Bronchial epithelial cell (primary cell): Measurements from ENCODE around the gene ABCB11. TPM values are rescaled to one million over a fixed set of nuclear protein-coding genes. Genes with fewer than 3 reads are reported as not detected.

ENCODE experiments used
- DNase-seq: peaks from one replicate; pipeline ENCODE4 v3.0.0-alpha.2; 2010; ENCODE audit warnings: low read depth
- FAIRE-seq: peaks from 2 replicates; lab custom pipeline; 2011; peaks lifted over from hg19 to GRCh38; lab: Jason Lieb, UNC
- H3K27me3 ChIP-seq: 2 replicates; pipeline ENCODE4 v1.5.1; 2011; ENCODE audit warnings: low read length; ENCODE audit not compliant: control insufficient read depth, insufficient read depth
- H3K36me3 ChIP-seq: 2 replicates; pipeline ENCODE4 v1.5.1; 2011; ENCODE audit warnings: low read length; ENCODE audit not compliant: control insufficient read depth, insufficient read depth
- H3K4me3 ChIP-seq: 2 replicates; pipeline ENCODE4 v1.5.1; 2011; ENCODE audit warnings: mild to moderate bottlenecking, low read depth, low read length, control low read depth
- total RNA-seq: library from RNA; depleted of rRNA; stranded (reverse); fragments of >200 nt; gene quantifications from 2 replicates; pipeline ENCODE4 v1.2.1, GENCODE V29; 2014
- TF ChIP-seq, protein P1 (sequence below): IDR thresholded peaks from 2 replicates; pipeline ENCODE4 v1.5.1; 2011; ENCODE audit warnings: mild to moderate bottlenecking, moderate library complexity, low read length, control low read depth, inconsistent platforms; ENCODE audit not compliant: insufficient read depth, severe bottlenecking

The ABCB11 gene
- total RNA-seq, 1 donor from 2014 or later, result 0.26 TPM

GRCh38 chr2:169005994-169006393, 25.1 kb downstream of the ABCB11 start:
- Histone ChIP-seq H3K36me3 (no peaks in the 10 kb centered on the region), H3K27me3 (no peaks in the 10 kb centered on the region), H3K4me3 (no peak overlapping the region)
- TF ChIP-seq, protein P1, sequence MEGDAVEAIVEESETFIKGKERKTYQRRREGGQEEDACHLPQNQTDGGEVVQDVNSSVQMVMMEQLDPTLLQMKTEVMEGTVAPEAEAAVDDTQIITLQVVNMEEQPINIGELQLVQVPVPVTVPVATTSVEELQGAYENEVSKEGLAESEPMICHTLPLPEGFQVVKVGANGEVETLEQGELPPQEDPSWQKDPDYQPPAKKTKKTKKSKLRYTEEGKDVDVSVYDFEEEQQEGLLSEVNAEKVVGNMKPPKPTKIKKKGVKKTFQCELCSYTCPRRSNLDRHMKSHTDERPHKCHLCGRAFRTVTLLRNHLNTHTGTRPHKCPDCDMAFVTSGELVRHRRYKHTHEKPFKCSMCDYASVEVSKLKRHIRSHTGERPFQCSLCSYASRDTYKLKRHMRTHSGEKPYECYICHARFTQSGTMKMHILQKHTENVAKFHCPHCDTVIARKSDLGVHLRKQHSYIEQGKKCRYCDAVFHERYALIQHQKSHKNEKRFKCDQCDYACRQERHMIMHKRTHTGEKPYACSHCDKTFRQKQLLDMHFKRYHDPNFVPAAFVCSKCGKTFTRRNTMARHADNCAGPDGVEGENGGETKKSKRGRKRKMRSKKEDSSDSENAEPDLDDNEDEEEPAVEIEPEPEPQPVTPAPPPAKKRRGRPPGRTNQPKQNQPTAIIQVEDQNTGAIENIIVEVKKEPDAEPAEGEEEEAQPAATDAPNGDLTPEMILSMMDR, result no peak
- DNase-seq, result peak; percentile 81
- no peak for FAIRE-seq

- Histone ChIP-seq H3K36me3 (no peaks in the 10 kb centered on the region), H3K27me3 (no peaks in the 10 kb centered on the region), H3K4me3 (no peak overlapping the region)
- TF ChIP-seq, protein P1, result no peak
- DNase-seq, result no peak
- FAIRE-seq, result no peak
Observed at GRCh38 chr2:169005080-169005598, 26.0 kb downstream of the ABCB11 start.

DNA sequence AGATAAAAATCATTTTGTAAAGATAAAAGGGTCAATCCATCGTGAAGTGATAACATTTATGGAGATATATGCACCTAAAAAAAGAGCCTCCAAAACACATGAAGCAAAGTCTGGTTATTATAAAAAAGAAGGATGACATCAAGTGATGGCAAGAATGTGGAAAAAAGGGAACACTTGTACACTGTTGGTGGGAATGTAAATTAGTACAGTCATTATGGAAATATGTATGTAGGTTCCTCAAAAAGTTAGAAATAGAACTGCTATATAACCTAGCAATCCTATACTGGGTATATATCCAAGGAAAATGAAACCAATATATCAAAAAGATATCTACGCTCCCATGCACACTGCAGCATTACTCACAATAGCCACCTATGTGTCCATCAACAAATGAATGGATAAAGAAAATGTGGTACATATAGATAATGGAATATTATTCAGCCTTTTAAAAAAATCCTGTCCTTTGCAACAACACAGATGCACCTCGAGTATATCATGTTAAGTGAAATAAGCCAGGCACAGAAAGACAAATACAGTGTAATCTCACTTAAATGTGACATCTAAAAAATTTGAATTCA, 28.9 kb downstream of the ABCB11 start:
- DNase-seq (no peak), FAIRE-seq (no peak)

GRCh38 chr2:169001116-169001815, 29.9 kb downstream of the ABCB11 start:
- Histone ChIP-seq H3K4me3 (no peak overlapping the region), H3K27me3 (no peaks in the 10 kb centered on the region), H3K36me3 (no peaks in the 10 kb centered on the region)
- TF ChIP-seq, protein P1, result no peak
- no peak for DNase-seq
- no peak for FAIRE-seq

More for the DNA sequence above, 28.9 kb downstream of the ABCB11 start:
- TF ChIP-seq, protein P1, result no peak
- Histone ChIP-seq H3K36me3 (no peaks in the 10 kb centered on the region), H3K4me3 (no peak overlapping the region), H3K27me3 (no peaks in the 10 kb centered on the region)

- Histone ChIP-seq H3K27me3 (no peaks in the 10 kb centered on the region), H3K4me3 (no peak overlapping the region), H3K36me3 (no peaks in the 10 kb centered on the region)
- no peak for FAIRE-seq
- DNase-seq, result peak; percentile 34
- TF ChIP-seq, protein P1, result no peak
Observed at GRCh38 chr2:168999668-169000213, 31.4 kb downstream of the ABCB11 start.
